Measurements from ENCODE around the gene METTL26. TPM values are rescaled to one million over a fixed set of nuclear protein-coding genes. Genes with fewer than 3 reads are reported as not detected.
A peak's percentile ranks its signal among the peaks of the same experiment; 100 is the strongest.

Gene METTL26
- total and polyA plus RNA-seq, 9 of the 15 experiments (the other 6 are each of a cell fraction or from before 2014, with no cell fraction given), result 7.3 to 262 (median 80.9) TPM

GRCh38 chr16:681746-682427, 45.8 kb upstream of the METTL26 start (continued):
- no peak for TF ChIP-seq JUN (IDR thresholded peaks at IDR 0.05; ENCODE audit: borderline replicate concordance, low read depth, low read length)
- no peak for TF ChIP-seq JUN (CRISPR knock-in tag; IDR thresholded peaks at IDR 0.05; ENCODE audit: borderline replicate concordance)
- TF ChIP-seq SP1 (CRISPR knock-in tag; IDR thresholded peaks at IDR 0.05), result 0 out of 2 replicates have a peak, but pooled peaks have one; percentile 16
- no peak for TF ChIP-seq ADNP (tag; IDR thresholded peaks at IDR 0.05)
- TF ChIP-seq ZNF23 (CRISPR knock-in tag; IDR thresholded peaks at IDR 0.05), result no peak
- TF ChIP-seq NEUROD1 (IDR thresholded peaks at IDR 0.05; ENCODE audit: borderline replicate concordance, low read depth, low read length, partially characterized antibody), result no peak
- TF ChIP-seq ZNF445 (CRISPR knock-in tag; IDR thresholded peaks at IDR 0.05; ENCODE audit: low read depth), result no peak
- peak; percentile 95 for TF ChIP-seq L3MBTL2 (IDR thresholded peaks at IDR 0.05)
- TF ChIP-seq IRF2 (CRISPR knock-in tag; IDR thresholded peaks at IDR 0.05), result no peak
- TF ChIP-seq BHLHE40 (IDR thresholded peaks at IDR 0.05; ENCODE audit: low read length), result peak; percentile 92
- no peak for TF ChIP-seq NCOA2 (IDR thresholded peaks at IDR 0.05; ENCODE audit: partially characterized antibody in 2 of 2)
- no peak for TF ChIP-seq XRCC3 (IDR thresholded peaks at IDR 0.05)
- TF ChIP-seq SMAD3 (CRISPR knock-in tag; conservative IDR thresholded peaks at IDR 0.05), result no peak
- no peak for TF ChIP-seq ZKSCAN3 (CRISPR knock-in tag; IDR thresholded peaks at IDR 0.05)
- no peak for TF ChIP-seq NFATC3 (IDR thresholded peaks at IDR 0.05)
- no peak for TF ChIP-seq SMAD1 (IDR thresholded peaks at IDR 0.05; ENCODE audit: low read depth, low read length, partially characterized antibody)
- TF ChIP-seq MAFF (IDR thresholded peaks at IDR 0.05; ENCODE audit: low read length), result no peak
- peak; percentile 52 for TF ChIP-seq RBFOX2 (IDR thresholded peaks at IDR 0.05; ENCODE audit: low read depth, low read length)
- peak; percentile 76; the same call in 1 of the 2 replicates for TF ChIP-seq ZNF395 (CRISPR knock-in tag; IDR thresholded peaks at IDR 0.05)
- no peak for TF ChIP-seq RBM17 (IDR thresholded peaks at IDR 0.05; ENCODE audit: borderline replicate concordance, low read depth, low read length)
- no peak for TF ChIP-seq ZNF316 (IDR thresholded peaks at IDR 0.05)
- no peak for TF ChIP-seq ZNF644 (tag; IDR thresholded peaks at IDR 0.05; ENCODE audit: low read depth)
- 0 out of 4 replicates have a peak, but pooled peaks of 1 of the 2 experiments have one; percentile 6 for TF ChIP-seq TEAD1 (CRISPR knock-in tag; IDR thresholded peaks at IDR 0.05)
- no peak for TF ChIP-seq GATAD2B (IDR thresholded peaks at IDR 0.05; ENCODE audit: borderline replicate concordance)
- TF ChIP-seq ZNF79 (CRISPR knock-in tag; IDR thresholded peaks at IDR 0.05; ENCODE audit: low read depth), result no peak
